Measurements from ENCODE around the gene OLFM1. TPM values are rescaled to one million over a fixed set of nuclear protein-coding genes. Genes with fewer than 3 reads are reported as not detected.

The OLFM1 gene
- total and polyA plus RNA-seq, 4 donors, result 7.6 to 24.8 (median 15.8) TPM

GRCh38 chr9:135100725-135101410 is 13.4 kb downstream of the OLFM1 start:
- H3K27ac ChIP-seq (ENCODE audit: low read depth in 1 of 2, low read length in 1 of 2), result no peak overlapping the region
- WGBS, 2 donors, result 82% methylated on average over 10 of the region's 10 CpGs
- peaks cover 0 to 4% (median 0%) of the 10 kb centered on the region in 5 donors for H3K4me1 ChIP-seq (ENCODE audit: control insufficient read depth in 5 of 5, insufficient read depth in 5 of 5, low read length in 5 of 5)
- H3K4me3 ChIP-seq, result no peak overlapping the region
- no peak for TF ChIP-seq CTCF (IDR thresholded peaks at IDR 0.05; ENCODE audit: control extremely low read depth, extremely low read depth)
- peaks cover 0 to 7% (median 0%) of the 10 kb centered on the region in 3 donors for H3K27me3 ChIP-seq (ENCODE audit: control insufficient read depth in 3 of 3, insufficient read depth in 3 of 3, low read length in 2 of 3)
- no peaks in the 10 kb centered on the region for H3K9me3 ChIP-seq (ENCODE audit: control insufficient read depth in 4 of 4, insufficient read depth in 3 of 4, low read length in 3 of 4)
- H3K9ac ChIP-seq (ENCODE audit: insufficient read depth in 1 of 2, low read length in 2 of 2), result no peak overlapping the region
- DNase-seq, result no peak
- no peaks in the 10 kb centered on the region for H3K36me3 ChIP-seq (ENCODE audit: control insufficient read depth in 4 of 4, insufficient read depth in 4 of 4, low read length in 4 of 4)
- no peak for ATAC-seq (ENCODE audit: insufficient read depth, low FRiP score)

GRCh38 chr9:135101486-135101885 is 14.0 kb downstream of the OLFM1 start:
- ATAC-seq (ENCODE audit: insufficient read depth, low FRiP score), result no peak
- DNase-seq, result no peak
- no peaks in the 10 kb centered on the region for H3K36me3 ChIP-seq (ENCODE audit: control insufficient read depth in 4 of 4, insufficient read depth in 4 of 4, low read length in 4 of 4)
- TF ChIP-seq CTCF (IDR thresholded peaks at IDR 0.05; ENCODE audit: control extremely low read depth, extremely low read depth), result no peak
- no peak overlapping the region for H3K27ac ChIP-seq (ENCODE audit: low read depth in 1 of 2, low read length in 1 of 2)
- peaks cover 0 to 7% (median 0%) of the 10 kb centered on the region in 3 donors for H3K27me3 ChIP-seq (ENCODE audit: control insufficient read depth in 3 of 3, insufficient read depth in 3 of 3, low read length in 2 of 3)
- WGBS, 2 donors, result 84 to 85% methylated on average over 11 of the region's 11 CpGs
- H3K4me1 ChIP-seq (ENCODE audit: control insufficient read depth in 5 of 5, insufficient read depth in 5 of 5, low read length in 5 of 5), result peaks cover 0 to 8% (median 0%) of the 10 kb centered on the region in 5 donors
- H3K4me3 ChIP-seq, result no peak overlapping the region
- H3K9me3 ChIP-seq (ENCODE audit: control insufficient read depth in 4 of 4, insufficient read depth in 3 of 4, low read length in 3 of 4), result no peaks in the 10 kb centered on the region
- no peak overlapping the region for H3K9ac ChIP-seq (ENCODE audit: insufficient read depth in 1 of 2, low read length in 2 of 2)

GRCh38 chr9:135101926-135102325 is 14.5 kb downstream of the OLFM1 start:
- Histone ChIP-seq H3K4me3 (no peak overlapping the region), H3K4me1 (ENCODE audit: control insufficient read depth in 5 of 5, insufficient read depth in 5 of 5, low read length in 5 of 5) (peaks cover 0 to 12% (median 0%) of the 10 kb centered on the region in 5 donors), H3K27ac (ENCODE audit: low read depth in 1 of 2, low read length in 1 of 2) (no peak overlapping the region), H3K9ac (ENCODE audit: insufficient read depth in 1 of 2, low read length in 2 of 2) (no peak overlapping the region), H3K27me3 (ENCODE audit: control insufficient read depth in 3 of 3, insufficient read depth in 3 of 3, low read length in 2 of 3) (peaks cover 0 to 7% (median 0%) of the 10 kb centered on the region in 3 donors), H3K36me3 (ENCODE audit: control insufficient read depth in 4 of 4, insufficient read depth in 4 of 4, low read length in 4 of 4) (no peaks in the 10 kb centered on the region), H3K9me3 (ENCODE audit: control insufficient read depth in 4 of 4, insufficient read depth in 3 of 4, low read length in 3 of 4) (no peaks in the 10 kb centered on the region)
- ATAC-seq (ENCODE audit: insufficient read depth, low FRiP score) (no peak), DNase-seq (no peak)
- no peak for TF ChIP-seq CTCF (IDR thresholded peaks at IDR 0.05; ENCODE audit: control extremely low read depth, extremely low read depth)
- 84 to 88% methylated on average over 8 of the region's 8 CpGs for WGBS, 2 donors
